Left lobe of liver (tissue), 2 donors: Measurements from ENCODE around the gene MAMSTR. TPM values are rescaled to one million over a fixed set of nuclear protein-coding genes. Genes with fewer than 3 reads are reported as not detected.
"Not testable (repeated sequence)": the region's sequence is repeated elsewhere in the genome, so short reads cannot be mapped to it uniquely, and the experiment has no call there.

Source experiments
- ATAC-seq: fragments of 200-7000 bp; cut with Tn5 transposase; one replicate; pipeline ENCODE4 v1.9.1; 2020; ENCODE audit warnings: mild to moderate bottlenecking, moderate library complexity
- DNase-seq: peaks from one replicate; pipeline ENCODE4 v3.0.0-alpha.2; 2020; ENCODE audit warnings: low spot score
- total RNA-seq: library from RNA; stranded (reverse); gene quantifications from one replicate; pipeline ENCODE4 v1.2.1, GENCODE V29; 2021
- donor health status: DM: no; HTN: no; CAD: no; lungs with moderate emphysema.
- donor health status: DM: no; HTN: yes; CAD: no.

The MAMSTR gene
- total RNA-seq, 1 donor from 2014 or later, result 0.23 TPM

DNA sequence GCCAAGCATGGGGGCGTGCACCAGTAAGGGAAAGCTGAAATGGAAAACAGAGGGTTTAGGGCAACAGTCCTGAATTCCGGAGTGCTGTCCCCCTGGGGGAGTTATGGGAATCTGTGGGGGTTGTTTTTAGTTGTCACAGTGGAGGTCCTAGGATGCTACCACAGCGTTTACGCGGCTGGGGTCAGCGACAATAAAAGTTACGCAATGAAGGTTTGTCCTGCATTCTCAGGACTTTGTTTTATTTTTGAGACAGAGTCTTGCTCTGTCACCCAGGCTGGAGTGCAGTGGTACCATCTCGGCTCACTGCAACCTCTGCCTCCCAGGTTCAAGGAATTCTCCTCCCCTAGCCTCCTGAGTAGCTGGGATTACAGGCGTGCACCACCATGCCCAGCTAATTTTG is 25.9 kb downstream of the MAMSTR start:
- not testable (repeated sequence) for DNase-seq, ATAC-seq

DNA sequence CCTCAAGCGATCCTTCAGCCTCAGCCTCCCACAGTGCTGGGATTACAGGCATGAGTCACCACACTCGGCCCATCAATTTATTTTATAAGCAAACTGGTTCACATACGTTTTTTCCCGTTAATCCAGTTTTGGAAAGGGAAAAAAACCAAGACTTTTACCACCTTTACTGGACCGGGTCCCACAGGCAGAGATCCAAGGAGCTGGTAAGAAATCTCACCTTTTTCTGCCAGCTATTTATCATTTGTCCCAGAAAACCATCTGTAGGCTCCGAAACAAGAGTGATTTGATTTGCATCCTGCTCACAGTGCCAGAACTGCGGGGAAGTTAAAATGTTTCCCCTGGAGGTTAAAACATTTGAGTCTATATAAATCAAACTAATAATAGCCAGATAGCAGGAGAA is 30.1 kb downstream of the MAMSTR start:
- ATAC-seq (no peak), DNase-seq (no peak)

DNA sequence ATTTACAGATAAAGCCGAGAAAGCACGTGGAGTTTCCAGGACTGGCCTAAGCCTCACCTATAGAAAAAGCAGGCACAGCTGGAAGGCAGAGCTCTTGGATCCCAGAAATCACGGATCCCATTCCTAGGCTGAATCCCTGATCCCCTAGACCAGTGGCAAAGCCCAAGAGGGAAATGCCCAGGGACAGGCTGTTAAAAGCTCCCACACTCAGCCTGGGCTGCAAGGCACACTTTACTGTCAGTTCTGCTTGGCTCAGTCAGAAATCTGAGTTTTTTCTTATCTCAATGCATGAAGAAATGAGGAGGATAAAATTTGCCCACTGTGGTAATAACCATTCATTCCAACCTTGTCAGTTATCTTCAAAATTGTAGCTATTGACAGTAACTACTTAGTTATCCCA is 31.7 kb downstream of the MAMSTR start:
- no peak for DNase-seq

DNA sequence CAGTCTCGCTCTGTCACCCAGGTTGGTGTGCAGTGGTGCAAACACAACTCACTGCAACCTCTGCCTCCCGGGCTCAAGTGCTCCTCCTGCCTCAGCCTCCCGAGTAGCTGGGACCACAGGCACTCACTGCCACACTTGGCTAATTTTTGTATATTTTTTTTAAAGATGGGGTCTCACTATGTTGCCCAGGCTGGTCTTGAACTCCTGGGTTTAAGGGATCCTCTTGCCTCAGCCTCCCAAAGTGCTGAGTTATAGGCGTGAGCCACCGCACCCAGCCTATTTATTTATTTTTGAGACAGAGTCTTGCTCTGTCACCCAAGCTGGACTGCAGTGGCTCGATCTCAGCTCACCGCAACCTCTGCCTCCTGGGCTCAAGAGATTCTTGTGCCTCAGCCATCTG is 32.9 kb downstream of the MAMSTR start:
- ATAC-seq, DNase-seq: not testable (repeated sequence)

More for the DNA sequence above, 31.7 kb downstream of the MAMSTR start:
- no peak for ATAC-seq

DNA sequence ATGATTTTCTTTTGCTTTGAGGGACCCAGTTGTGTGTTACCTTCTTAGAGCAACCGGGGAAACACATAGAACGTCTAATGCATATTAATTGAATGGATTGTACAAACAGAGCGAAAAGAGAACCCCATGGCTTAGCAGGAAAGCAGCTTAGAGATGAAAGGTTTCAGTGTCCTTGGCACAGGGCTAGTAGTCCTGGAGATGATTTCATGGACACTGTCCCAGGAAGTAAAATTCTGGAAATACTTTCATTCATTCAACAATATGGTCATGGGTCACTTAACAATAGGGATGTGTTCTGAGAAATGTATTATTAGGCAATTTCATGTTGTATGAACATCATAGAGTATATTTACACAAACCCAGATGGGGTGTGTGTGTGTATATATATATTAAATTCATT is 33.4 kb downstream of the MAMSTR start:
- no peak for DNase-seq
- ATAC-seq, result no peak

DNA sequence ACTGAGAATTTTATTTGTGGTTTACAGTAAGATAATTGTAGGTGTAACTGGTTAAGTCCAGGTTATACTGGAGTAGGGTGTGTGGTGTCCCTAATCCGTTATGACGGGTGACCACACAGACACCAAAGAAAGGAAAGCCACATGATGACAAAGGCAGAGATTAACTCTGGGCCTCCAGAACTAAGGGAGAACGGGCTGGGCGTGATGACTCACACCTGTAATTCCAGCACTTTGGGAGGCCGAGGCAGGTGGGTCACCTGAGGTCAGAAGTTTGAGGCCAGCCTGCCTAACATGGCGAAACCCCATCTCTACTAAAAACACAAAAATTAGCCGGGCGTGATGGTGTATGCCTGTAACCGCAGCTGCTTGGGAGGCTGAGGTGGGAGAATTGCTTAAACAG is 33.9 kb downstream of the MAMSTR start:
- ATAC-seq, result no peak
- no peak for DNase-seq

DNA sequence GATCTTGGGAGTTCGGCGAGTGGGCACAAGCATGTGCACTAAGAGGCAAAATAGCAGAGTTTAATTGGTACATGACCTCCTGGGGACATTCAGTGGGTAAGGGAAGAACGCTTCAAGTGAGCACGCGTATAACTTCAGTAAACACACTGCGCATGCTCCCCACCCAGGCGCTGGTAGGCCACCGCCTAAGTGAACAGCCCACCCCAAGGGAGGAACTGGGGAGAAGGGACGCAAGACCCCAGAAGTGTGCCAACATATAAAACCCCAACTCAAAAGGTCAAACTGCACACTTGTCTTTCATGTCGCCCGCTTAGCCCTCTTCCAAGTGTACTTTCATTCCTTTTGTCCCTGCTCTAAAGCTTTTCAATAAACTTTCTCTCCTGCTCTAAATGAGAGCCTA is 36.2 kb downstream of the MAMSTR start:
- ATAC-seq (peak; percentile 42), DNase-seq (no peak)

DNA sequence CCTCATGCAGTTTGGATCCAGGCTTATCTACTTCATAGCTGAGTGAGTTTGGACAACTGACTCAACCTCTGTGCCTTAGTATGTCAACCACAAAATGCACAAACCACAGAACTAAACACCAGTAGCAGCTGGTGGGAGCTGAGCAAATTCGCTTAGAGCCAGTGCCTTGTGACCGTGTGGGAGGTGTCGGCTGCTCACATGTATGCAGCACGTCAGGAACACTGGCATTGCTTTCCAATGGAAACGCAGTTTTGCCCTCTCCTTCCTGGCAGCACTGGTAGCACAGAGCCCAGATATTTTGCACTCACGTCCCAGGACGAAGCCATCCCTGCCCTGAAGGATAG is 38.4 kb downstream of the MAMSTR start:
- ATAC-seq, result no peak
- DNase-seq, result no peak

DNA sequence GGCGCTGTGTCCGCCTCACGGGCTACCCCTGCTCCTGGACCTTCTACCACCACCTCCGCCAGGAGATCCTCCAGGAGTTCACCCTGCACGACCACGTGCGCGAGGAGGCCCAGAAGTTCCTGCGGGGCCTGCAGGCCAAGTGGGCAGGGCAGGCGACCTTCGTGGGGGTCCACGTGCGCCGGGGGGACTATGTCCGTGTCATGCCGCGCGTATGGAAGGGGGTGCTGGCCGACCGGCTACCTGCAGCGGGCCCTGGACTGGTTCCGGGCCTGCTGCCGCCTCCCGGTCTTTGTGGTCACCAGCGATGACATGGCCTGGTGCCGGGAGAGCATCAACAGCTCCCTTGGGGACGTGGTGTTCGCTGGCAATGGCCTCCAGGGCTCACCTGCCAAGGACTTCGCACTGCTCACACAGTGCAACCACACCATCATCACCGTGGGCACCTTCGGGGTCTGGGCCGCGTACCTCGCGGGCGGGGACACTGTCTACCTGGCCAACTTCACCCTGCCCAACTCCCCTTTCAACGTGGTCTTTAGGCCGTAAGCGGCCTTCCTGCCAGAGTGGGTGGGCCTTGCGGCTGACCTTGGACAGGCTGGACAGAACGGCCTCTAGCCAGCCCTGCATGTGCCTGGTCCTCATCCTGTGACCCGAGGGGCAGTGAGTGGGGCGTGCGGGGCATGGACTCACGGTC is 38.9 kb downstream of the MAMSTR start:
- DNase-seq, result no peak
- ATAC-seq, result no peak

DNA sequence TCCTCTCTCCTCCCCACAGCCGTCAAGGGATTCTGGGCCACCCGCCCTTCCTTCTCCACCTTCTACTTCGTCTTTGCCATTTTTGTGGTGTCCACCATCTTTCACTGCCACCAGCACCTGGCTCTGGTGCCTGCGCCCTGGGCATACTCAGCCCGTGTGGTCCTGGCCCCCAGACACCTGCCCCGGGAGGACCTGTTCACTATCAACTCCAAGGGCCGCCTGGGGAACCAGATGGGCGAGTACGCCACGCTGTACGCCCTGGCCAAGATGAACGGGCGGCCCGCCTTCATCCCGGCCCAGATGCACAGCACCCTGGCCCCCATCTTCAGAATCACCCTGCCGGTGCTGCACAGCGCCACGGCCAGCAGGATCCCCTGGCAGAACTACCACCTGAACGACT is 39.5 kb downstream of the MAMSTR start:
- DNase-seq, ATAC-seq: not testable (repeated sequence)

DNA sequence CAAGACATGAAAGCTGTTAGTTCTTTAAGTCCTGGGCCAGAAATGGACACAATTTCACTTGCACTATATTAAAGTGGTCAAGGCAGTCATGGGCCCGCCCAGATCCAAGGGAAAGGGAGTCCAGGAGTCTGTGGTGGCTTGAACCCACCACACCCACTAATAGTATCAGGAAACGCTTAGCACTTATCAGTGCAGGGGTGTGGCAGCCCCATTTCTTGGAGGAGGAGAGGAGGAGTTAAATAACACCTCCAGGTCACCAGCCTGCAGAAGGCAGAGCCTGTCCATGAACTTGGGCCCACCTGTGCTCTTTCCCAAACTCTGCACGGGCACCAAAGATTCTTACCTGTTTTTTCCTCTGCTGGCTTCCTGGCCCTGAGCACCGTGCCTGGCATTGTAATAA is 41.3 kb downstream of the MAMSTR start:
- DNase-seq, result no peak
- no peak for ATAC-seq

DNA sequence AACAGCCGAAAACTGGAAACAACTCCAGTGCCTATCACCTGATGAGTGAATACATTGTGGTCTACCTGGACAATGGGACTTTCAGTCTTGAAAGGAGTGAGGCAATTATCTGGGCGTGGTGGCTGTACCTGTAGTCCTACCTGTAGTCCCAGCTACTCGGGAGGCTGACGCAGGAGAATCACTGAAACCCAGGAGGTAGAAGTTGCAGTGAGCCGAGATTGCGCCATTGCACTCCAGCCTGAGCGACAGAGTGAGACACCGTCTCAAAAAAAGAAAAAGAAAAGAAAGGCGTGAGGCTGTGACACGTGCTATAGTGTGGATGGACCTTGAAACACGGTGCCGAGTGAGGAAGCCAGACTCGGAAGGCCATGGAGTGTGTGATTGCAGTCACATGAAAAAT is 42.6 kb downstream of the MAMSTR start:
- no peak for ATAC-seq
- DNase-seq, result no peak

DNA sequence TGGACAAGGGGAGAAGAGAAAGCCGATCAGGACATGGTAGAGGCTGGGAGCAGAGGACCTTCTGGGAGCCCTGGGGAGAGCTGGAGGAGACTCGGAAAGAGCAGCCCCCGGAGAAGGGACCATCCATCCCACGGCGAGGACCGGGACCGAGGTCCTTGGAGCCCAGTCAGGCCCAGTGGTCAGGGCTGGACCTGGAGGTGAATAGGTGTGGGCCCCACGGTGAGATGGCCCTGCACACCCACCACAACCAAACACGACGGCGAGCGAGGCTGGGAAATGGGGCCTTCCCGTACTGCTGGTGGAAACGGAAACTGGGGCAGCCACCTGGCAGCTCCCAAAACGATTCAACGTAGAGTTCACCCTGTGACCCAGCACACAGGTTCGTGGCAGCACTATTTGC is 43.0 kb downstream of the MAMSTR start:
- ATAC-seq (no peak), DNase-seq (no peak)

DNA sequence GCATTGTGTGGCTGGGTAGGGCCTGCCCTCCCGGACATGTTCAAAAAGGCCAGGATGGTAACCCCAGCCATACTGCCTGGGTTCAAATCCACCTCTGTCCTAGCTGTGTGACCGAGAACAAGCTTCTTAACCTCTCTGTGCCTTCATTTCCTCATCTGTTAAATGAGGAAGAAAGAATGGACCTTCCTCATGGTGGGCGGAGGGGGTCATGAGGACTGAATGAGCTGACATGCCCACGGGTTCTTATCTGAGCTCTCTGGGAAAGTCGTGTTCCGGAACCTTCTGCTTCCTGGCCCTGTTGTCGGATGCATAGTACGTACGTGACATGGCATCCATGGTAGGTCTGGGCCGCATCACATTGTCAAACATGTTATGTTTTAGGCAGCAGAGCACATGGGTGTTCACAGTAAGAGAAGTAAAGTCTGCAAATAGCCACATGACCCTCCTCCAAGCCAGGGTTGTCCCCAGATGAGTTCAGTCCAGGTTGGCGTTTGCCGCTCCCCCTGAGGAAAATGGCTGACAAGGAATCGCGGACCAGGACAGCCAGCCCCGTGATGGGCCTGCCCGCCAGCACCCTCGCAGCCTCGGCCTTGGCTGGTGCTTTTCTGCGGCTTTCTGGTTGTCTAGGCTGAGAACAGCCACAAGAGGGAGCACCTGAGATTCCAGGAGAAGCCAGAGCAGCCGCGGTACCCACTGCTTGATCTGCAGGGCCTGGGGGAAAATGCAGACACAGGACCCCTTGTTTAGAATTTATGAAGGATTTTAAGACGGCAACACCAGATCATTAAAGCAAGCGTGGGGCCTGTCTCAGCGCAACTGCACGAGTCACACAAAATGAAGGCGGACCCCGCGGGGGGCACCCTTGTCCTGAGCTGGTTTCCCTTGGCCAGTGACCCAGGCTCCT is 44.4 kb downstream of the MAMSTR start:
- ATAC-seq (peak; percentile 93), DNase-seq (peak; percentile 80)

DNA sequence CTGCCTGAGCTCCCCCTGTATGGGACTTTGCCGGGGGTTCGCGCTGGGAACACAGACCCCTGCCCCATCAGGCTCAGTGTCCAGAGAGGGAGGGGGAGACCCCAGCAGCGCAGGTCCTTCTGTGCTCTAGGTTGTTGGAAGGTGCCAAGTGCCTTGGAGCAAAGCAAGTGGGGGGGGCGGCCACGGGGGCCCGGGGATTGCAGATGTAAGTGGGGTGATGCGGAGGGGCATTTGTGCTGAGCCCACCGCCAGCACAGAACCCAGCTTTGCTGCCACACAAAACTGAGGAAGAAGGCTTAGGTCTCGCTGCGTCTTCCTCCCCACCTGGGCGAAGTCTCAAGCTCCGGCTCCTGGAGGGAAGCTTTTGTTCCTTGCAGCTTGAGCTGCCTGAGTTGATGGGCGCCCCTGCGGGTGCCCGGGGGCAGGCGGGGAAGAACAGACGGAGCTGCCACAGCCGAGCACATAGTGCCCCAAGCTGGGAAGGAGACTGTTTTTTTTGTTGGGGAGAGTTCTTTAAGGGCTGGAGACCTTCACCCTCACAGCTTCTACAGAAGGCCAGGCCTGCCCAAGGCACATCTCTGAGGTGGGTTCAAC is 45.2 kb downstream of the MAMSTR start:
- DNase-seq, result no peak

DNA sequence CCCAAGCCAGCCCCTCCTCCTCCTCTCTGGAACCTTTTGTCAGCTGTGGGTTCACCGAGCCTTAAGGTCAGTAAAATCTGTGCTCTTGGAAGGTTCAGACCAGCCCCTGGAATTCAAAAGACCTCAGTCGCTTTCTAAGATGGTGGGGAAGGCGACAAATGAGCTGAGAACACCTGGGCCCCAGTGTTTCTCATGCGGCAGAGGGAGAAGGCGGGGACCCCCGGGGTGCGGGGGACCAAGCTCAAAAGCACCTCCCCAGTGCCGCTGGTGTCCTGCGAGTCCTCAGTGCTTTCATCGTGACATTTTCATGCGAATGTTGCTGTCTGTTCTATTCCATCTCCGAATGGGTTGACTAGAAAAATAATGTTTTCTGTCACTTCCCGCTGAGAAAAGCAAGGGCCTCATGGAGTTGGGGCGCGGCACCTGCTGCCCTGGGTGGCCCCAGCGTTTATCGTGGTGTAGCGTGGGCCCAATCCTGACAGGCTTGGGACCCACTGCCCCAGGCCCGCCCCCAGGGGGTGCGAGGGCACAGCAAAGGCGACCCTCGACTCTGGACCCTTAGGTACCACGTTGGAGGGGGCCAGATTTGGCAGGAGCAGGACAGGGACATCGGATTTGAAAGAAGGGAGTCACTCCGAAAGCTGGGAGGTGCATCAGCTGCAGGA is 46.0 kb downstream of the MAMSTR start:
- ATAC-seq, result no peak

More for the DNA sequence above, 45.2 kb downstream of the MAMSTR start:
- ATAC-seq, result no peak

DNA sequence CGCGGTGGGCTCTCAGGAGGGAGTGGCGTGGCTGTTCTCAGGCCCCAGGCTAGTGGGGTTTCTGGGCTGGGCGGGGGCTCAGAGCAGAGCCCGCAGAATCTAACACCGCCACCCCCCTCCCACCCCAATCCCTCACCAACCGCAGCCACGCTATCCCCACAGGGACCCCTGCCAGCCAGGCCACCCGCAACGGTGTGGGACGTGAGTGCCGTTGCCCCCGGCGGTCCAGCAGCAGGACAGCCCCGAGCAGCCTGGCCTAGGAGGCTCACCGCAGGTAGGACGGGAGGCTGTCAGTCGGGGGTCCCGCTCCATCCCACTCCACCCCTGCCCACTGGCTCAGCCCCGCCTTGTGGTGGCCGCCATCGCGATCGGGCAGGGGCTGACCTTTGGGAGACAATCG is 46.5 kb downstream of the MAMSTR start, which contains the start of gene NTN5:
TSS of gene NTN5 (minus strand) at position 24 of the 400 bp plus-strand sequence. CDS start 2,031 bp downstream, outside the sequence.
- no peak for DNase-seq
- no peak for ATAC-seq

More for the DNA sequence above, 46.0 kb downstream of the MAMSTR start:
- no peak for DNase-seq

DNA sequence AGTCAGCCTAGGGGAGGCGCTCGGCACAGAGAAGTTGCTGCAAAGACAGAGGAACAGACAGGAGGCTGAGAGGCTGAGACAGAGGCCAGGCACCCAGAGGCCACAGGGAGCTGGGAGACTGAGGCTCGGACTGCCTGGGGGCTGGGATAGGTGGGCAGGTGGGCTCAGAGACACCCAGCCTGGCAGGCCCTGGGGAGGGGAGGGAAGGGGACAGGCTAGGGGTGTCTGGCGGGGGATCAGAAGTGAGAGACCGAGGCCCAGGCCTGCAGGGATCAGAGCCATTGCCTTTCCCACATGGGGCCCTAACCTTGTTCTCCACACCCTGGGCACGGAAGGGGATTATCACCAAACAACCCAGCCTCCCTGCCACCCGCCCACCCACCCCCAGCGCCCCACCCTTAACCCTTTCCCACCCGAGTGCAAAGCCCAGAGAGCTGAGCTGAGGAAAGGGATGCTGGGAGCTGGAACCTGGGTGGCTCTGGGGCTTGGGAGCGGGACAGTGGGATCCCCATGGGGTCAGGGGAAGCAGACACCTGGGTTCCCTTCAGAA is 48.0 kb downstream of the MAMSTR start:
- DNase-seq (no peak), ATAC-seq (no peak)

DNA sequence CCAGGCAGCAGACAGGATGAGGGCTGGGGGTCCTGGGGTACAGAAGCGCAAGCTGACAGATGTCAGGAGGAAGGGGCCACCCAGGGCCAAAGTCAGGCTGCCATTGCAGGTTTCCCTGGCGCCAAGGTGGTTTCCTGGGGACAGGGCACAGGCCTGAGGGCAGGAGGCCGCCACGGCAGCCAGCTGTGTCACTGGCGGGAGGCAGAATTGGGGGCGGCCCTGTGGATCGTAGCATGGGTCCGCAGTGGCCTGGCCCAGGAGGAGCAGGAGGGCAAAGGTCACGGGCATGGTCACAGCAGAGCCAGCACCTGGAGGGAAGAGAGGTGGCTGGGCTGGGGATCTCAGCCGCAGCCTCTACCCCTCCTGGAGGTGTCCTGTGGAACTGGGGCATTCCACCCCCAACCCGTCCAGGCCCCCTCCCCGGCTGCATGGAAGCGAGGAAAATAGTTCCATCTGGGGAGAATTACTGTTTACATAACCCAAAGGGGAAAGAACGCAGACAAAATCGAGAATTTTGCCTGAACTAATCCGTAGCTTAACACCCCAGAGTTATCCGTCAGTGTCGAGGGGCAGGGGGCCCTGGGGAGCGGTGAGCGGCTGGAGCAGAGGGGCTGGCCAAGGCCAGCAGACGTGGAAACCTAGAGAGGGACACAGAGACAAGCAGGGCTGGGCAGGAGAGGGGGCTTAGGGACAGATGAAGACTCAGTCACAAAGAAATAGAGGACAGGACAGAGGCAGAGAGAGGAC is 48.7 kb downstream of the MAMSTR start:
- ATAC-seq (no peak), DNase-seq (no peak)
